Astrocyte (in vitro differentiated cells and primary cell): ENCODE results near the gene HACE1. TPM values are rescaled to one million over a fixed set of nuclear protein-coding genes. Genes with fewer than 3 reads are reported as not detected.
"Not testable (repeated sequence)": the region's sequence is repeated elsewhere in the genome, so short reads cannot be mapped to it uniquely, and the experiment has no call there.

Source experiments
- DNase-seq: peaks from one replicate; pipeline ENCODE4 v3.0.0-alpha.2; 2010; ENCODE audit warnings: low read depth
- FAIRE-seq: peaks from 2 replicates; lab custom pipeline; 2011; peaks lifted over from hg19 to GRCh38; lab: Jason Lieb, UNC
- H2AFZ ChIP-seq: 2 replicates; pipeline ENCODE4 v1.6.0; 2012; ENCODE audit warnings: low read depth, low read length, inconsistent platforms
- H3K27ac ChIP-seq: 2 replicates; pipeline ENCODE4 v1.5.1; 2011; ENCODE audit warnings: low read depth, low read length, inconsistent platforms
- H3K27me3 ChIP-seq: 2 replicates; pipeline ENCODE4 v1.6.0; 2011; ENCODE audit warnings: low read length, inconsistent platforms; ENCODE audit not compliant: insufficient read depth
- H3K36me3 ChIP-seq: 2 replicates; pipeline ENCODE4 v1.5.1; 2011; ENCODE audit warnings: low read length, inconsistent platforms; ENCODE audit not compliant: insufficient read depth
- H3K4me1 ChIP-seq: 2 replicates; pipeline ENCODE4 v1.5.1; 2011; ENCODE audit warnings: low read length, inconsistent platforms; ENCODE audit not compliant: insufficient read depth
- H3K4me2 ChIP-seq: 2 replicates; pipeline ENCODE4 v1.6.0; 2012; ENCODE audit warnings: low read length, inconsistent platforms
- H3K4me3 ChIP-seq: 2 replicates; pipeline ENCODE4 v1.5.1; 2011; ENCODE audit warnings: low read depth, mild to moderate bottlenecking, low read length, inconsistent platforms; ENCODE audit not compliant: insufficient read depth
- H3K79me2 ChIP-seq: 2 replicates; pipeline ENCODE4 v1.6.0; 2012; ENCODE audit warnings: mild to moderate bottlenecking, low read length, inconsistent platforms; ENCODE audit not compliant: insufficient read depth
- H3K9ac ChIP-seq: 2 replicates; pipeline ENCODE4 v1.6.0; 2012; ENCODE audit warnings: mild to moderate bottlenecking, low read length, inconsistent platforms
- H3K9me3 ChIP-seq: 2 replicates; pipeline ENCODE4 v1.5.1; 2012; ENCODE audit warnings: low read depth, mild to moderate bottlenecking, low read length, inconsistent platforms; ENCODE audit not compliant: insufficient read depth
- H4K20me1 ChIP-seq: 2 replicates; pipeline ENCODE4 v1.6.0; 2012; ENCODE audit warnings: low read length, inconsistent platforms; ENCODE audit not compliant: insufficient read depth
- H3K27ac Mint-ChIP-seq: one replicate; pipeline ENCODE4 v1.8.0; 2021; ENCODE audit warnings: mild to moderate bottlenecking, mixed read lengths; ENCODE audit not compliant: unreplicated experiment
- H3K27me3 Mint-ChIP-seq: one replicate; pipeline ENCODE4 v1.8.0; 2021; ENCODE audit warnings: low read depth, mixed read lengths; ENCODE audit not compliant: unreplicated experiment
- H3K36me3 Mint-ChIP-seq: one replicate; pipeline ENCODE4 v1.8.0; 2021; ENCODE audit warnings: low read depth, mixed read lengths; ENCODE audit not compliant: unreplicated experiment
- H3K4me1 Mint-ChIP-seq: one replicate; pipeline ENCODE4 v1.8.0; 2021; ENCODE audit warnings: low read depth, mixed read lengths; ENCODE audit not compliant: unreplicated experiment
- H3K4me3 Mint-ChIP-seq: one replicate; pipeline ENCODE4 v1.8.0; 2021; ENCODE audit warnings: mild to moderate bottlenecking, moderate library complexity, mixed read lengths; ENCODE audit not compliant: unreplicated experiment
- H3K9me3 Mint-ChIP-seq: one replicate; pipeline ENCODE4 v1.8.0; 2021; ENCODE audit warnings: mild to moderate bottlenecking, mixed read lengths; ENCODE audit not compliant: unreplicated experiment
- EZH2 ChIP-seq: IDR thresholded peaks from 2 replicates; pipeline ENCODE4 v1.6.1; 2012; ENCODE audit warnings: mild to moderate bottlenecking, low read length, inconsistent platforms; ENCODE audit not compliant: insufficient read depth
- total RNA-seq: library from RNA; stranded (reverse); gene quantifications from 2 replicates; pipeline ENCODE4 v1.2.1, GENCODE V29; 2021
- TF ChIP-seq, protein P1 (sequence below): IDR thresholded peaks from 2 replicates; pipeline ENCODE4 v1.5.1; 2011; ENCODE audit warnings: low read depth, mild to moderate bottlenecking, inconsistent platforms, low read length, moderate library complexity; ENCODE audit not compliant: insufficient read depth

The HACE1 gene
- total RNA-seq, 1 donor from 2014 or later, result 13.8 TPM

DNA sequence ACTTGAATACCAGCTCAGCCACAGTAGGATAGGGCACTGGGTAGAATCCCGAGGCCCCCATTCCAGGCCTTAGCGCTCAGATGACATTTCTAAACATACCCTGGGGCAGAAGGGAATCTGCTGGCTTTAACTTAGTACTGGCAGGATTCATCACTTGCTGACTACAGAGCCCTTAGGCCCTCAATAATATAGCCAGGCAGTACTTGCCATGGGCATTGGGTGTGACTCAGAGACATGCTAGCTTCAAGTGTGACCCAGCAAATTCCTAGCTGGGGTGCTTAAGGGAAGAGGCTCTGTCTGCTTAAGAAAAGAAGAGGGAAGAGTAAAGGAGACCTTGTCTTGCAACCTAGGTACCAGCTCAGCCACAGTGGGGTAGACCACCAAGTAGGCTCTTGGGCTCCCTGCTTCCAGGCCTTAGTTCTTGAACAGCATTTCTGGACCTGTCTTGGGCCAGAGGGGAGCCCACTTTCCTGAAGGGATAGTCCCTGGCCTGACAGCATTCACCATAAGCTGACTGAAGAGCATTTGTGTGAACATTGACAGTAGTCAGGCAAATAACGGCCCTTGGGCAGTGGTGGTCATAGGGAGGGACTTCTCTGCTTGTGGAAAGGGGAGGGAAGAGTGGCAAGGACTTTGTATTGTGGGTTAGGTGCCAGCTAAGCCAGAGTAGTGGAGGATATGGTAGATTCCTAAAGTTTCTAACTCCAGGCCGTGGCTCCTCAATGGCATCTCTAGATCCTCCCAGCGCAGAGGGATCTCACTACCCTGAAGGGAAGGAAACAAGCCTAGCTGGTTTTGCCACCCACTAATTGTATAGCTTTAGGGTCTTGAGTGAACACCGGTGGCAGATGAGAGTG is 48.5 kb upstream of the HACE1 start:
- Mint-ChIP-seq H3K36me3 (no peaks in the 10 kb centered on the region), H3K27me3 (no peaks in the 10 kb centered on the region), H3K4me1 (peaks cover 11% of the 10 kb centered on the region), H3K9me3 (no peaks in the 10 kb centered on the region), H3K4me3 (no peak overlapping the region), H3K27ac (peak overlapping the region; percentile 60)
- no peak overlapping the region for H3K27ac ChIP-seq
- TF ChIP-seq EZH2, result no peak
- TF ChIP-seq, protein P1, sequence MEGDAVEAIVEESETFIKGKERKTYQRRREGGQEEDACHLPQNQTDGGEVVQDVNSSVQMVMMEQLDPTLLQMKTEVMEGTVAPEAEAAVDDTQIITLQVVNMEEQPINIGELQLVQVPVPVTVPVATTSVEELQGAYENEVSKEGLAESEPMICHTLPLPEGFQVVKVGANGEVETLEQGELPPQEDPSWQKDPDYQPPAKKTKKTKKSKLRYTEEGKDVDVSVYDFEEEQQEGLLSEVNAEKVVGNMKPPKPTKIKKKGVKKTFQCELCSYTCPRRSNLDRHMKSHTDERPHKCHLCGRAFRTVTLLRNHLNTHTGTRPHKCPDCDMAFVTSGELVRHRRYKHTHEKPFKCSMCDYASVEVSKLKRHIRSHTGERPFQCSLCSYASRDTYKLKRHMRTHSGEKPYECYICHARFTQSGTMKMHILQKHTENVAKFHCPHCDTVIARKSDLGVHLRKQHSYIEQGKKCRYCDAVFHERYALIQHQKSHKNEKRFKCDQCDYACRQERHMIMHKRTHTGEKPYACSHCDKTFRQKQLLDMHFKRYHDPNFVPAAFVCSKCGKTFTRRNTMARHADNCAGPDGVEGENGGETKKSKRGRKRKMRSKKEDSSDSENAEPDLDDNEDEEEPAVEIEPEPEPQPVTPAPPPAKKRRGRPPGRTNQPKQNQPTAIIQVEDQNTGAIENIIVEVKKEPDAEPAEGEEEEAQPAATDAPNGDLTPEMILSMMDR, result no peak
- no peak for FAIRE-seq
- no peaks in the 10 kb centered on the region for H3K4me1 ChIP-seq
- no peak for DNase-seq
- no peak overlapping the region for H3K9ac ChIP-seq
- no peak overlapping the region for H3K4me3 ChIP-seq
- H4K20me1 ChIP-seq, result no peaks in the 10 kb centered on the region
- no peaks in the 10 kb centered on the region for H3K79me2 ChIP-seq
- no peak overlapping the region for H2AFZ ChIP-seq
- no peaks in the 10 kb centered on the region for H3K36me3 ChIP-seq
- no peaks in the 10 kb centered on the region for H3K9me3 ChIP-seq
- no peaks in the 10 kb centered on the region for H3K27me3 ChIP-seq
- no peak overlapping the region for H3K4me2 ChIP-seq

DNA sequence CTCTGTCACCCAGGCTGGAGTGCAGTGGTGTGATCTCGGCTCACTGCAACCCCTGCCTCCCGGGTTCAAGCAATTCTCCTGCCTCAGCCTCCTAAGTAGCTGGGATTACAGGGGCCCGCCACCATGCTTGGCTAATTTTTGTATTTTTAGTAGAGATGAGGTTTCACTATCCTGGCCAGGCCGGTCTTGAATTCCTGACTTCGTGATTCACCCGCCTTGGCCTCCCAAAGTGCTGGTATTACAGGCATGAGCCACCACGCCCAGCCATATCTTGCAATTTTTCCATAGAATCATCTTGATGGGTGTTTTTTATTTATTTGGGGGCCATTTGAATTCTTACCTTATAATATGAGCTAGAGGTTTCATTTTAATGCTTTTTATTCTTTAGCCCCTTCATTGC is 39.2 kb upstream of the HACE1 start:
- not testable (repeated sequence) for DNase-seq, H3K36me3 Mint-ChIP-seq, H3K4me1 Mint-ChIP-seq, H3K27ac ChIP-seq, H3K9me3 ChIP-seq, H3K4me2 ChIP-seq, H3K27ac Mint-ChIP-seq, H3K9ac ChIP-seq, H3K4me1 ChIP-seq, FAIRE-seq, H3K27me3 Mint-ChIP-seq, H3K36me3 ChIP-seq, H4K20me1 ChIP-seq, H3K9me3 Mint-ChIP-seq, H3K4me3 Mint-ChIP-seq, H3K4me3 ChIP-seq, H3K27me3 ChIP-seq, H3K79me2 ChIP-seq, H2AFZ ChIP-seq

GRCh38 chr6:104896914-104897313 is 37.2 kb upstream of the HACE1 start:
- H3K9me3 ChIP-seq, result no peaks in the 10 kb centered on the region
- peaks cover under 1% of the 10 kb centered on the region for H3K27me3 Mint-ChIP-seq
- no peaks in the 10 kb centered on the region for H3K36me3 Mint-ChIP-seq
- no peak overlapping the region for H3K4me2 ChIP-seq
- no peak overlapping the region for H3K27ac ChIP-seq
- FAIRE-seq, result no peak
- H3K27ac Mint-ChIP-seq, result no peak overlapping the region
- no peak overlapping the region for H2AFZ ChIP-seq
- H3K79me2 ChIP-seq, result no peaks in the 10 kb centered on the region
- H3K4me1 Mint-ChIP-seq, result no peaks in the 10 kb centered on the region
- no peak overlapping the region for H3K4me3 ChIP-seq
- no peak overlapping the region for H3K9ac ChIP-seq
- no peak overlapping the region for H3K4me3 Mint-ChIP-seq
- no peak for TF ChIP-seq EZH2
- TF ChIP-seq, protein P1, result peak; percentile 15
- no peaks in the 10 kb centered on the region for H3K36me3 ChIP-seq
- peaks cover 3% of the 10 kb centered on the region for H3K27me3 ChIP-seq
- H4K20me1 ChIP-seq, result no peaks in the 10 kb centered on the region
- no peaks in the 10 kb centered on the region for H3K4me1 ChIP-seq
- DNase-seq, result no peak
- peaks cover 9% of the 10 kb centered on the region for H3K9me3 Mint-ChIP-seq
